Middle frontal gyrus (tissue), 1 donor: ENCODE measurements around the gene PCNX4.

Experiments used
- DNase-seq: peaks from one replicate; pipeline ENCODE4 v3.0.0-alpha.2; 2015; ENCODE audit warnings: low spot score; ENCODE audit errors: extremely low spot score

The PCNX4 gene

DNA sequence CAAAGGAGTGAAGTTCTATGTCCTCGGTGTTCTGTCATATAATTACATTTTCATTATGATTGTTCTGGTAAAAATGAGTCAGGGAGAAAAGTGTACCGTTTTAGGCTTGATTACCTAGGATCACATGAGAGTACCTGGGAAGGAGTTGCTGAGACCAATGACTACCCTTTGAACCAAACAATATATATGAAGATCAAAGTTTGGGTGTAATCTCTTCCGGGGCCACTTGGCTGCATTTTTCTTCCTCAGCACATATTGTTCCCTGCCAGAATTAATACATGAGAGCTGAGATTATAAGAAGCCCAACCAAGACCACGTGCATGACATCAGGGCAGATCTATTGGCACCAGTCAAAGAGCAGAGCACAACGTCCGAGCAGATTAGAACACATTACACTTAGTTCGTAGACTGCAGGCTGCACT, 114.5 kb downstream of the PCNX4 start:
- no peak for DNase-seq

DNA sequence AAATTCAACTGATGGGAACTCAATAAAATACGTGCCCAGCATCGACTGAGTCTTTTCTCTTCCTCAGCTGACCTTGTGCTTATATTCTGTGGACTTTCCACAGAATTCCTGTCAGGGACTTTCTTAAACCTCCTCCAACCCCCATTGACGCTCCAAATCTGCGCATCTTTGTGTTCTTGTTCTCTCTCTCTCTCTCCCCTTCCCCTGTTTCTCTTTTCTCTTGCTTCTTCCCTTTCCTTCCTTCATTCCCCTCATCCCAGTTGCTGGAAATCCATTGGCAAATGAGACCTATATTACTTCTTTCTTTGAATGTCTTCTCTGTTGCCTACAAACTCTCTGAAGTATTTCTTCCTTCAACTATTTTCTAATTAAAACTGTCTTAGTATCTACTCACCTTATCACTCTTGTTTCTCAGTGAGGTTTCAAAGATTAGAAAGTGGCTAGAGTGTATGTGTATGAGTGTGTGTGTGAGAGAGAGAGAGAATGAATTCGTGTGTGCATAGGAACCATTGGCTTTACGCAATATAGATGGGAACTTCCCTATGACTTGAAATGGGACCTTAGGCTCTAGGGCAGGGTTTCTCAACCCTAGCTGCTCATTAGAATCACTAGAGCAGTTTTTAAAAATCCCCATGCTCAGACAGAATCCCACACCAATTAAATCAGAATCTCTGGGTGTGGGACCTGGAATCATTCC, 115.3 kb downstream of the PCNX4 start:
- no peak for DNase-seq

DNA sequence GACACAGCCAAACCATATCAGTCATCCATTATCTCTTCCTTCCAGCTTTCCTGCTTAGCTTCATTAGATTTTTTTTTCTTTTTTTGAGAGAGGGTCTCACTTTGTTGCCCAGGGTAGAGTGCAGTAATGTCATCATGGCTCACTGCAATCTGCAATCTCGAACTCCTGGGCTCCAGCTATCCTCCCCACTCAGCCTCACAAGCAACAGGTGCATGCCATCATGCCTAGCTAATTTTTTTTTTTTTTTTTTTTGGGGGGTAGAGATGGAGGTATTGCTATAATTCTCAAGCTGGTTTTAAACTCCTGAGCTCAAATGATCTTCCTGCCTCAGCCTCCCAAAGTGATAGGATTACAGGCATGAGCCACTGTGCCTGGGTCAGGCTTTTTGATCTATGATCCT, 119.0 kb downstream of the PCNX4 start:
- no peak for DNase-seq

DNA sequence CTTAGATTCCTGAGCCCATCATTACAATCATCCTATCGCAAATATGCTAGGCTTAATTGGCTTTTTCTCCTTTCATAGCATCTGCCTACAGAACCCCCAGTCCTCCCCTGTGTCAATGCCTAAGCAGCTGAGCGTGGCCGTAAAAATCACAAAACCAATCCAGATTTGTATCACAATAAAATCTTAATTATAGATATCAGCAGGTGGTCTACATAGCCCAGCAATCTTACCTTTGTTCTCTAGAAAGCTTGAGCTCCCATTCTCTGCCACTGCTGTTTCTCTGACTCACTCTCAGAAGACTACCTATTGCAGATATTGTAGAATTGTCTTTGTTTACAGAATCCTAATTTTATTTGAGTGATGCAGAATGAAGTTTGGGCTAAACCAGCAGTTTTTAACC, 119.4 kb downstream of the PCNX4 start:
- DNase-seq: no peak

DNA sequence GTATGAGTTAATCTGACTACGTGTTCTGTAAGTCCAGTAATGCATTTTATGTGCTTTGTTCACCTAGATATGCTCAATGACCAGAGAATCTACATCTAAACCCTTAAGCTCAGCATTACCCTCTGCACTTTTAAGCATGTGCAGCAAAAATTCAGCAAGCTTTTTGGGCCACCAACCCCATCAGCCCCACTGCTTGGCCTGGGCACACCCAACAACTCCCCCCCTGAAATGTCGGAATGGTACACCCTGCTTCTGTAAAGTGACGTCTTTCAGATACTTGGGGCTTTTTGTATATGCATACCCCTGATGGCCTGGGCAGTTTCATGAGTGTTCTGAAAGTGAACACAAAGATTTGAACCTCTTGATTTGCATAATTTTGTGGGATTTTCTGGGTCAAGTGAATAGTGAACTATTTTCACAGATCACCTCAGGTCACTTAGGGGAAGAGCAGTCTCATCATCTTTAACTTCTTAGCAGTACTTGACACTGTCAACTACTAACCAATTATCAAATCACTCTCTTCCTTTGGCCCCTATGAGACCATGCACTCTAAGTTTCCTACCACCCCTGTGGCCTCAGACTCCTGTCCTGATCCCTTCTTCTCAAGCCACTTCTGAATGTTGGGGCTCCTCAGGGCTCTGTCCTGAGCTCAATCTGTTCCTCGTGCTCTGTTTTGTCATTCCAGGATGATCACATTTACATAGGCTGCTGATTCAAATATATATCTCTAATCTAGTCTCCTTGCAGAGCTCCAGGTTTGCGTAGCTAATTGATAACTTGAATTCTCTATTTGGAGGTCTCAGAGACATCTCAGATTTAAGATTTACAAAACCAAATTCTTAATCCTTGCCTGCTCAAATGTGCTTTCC, 121.0 kb downstream of the PCNX4 start:
- no peak for DNase-seq

DNA sequence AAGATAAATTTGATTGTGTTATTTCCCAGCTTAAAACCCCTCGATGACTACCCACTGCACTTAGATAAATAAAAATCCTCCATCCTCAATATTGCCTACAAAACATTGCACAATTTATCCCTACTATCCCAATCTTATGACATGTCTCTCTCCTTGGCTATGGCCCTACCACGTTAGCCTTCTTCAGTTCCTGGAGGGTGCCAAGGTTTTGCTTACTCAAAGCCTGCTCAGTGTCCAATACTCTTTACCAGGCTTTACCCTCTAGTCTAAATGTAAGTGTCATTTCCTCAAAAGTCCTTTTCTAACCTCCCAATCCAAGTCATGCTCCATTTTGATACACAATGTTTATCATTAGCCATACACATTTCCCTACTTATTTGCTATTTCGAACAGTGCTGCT, 122.3 kb downstream of the PCNX4 start:
- no peak for DNase-seq

DNA sequence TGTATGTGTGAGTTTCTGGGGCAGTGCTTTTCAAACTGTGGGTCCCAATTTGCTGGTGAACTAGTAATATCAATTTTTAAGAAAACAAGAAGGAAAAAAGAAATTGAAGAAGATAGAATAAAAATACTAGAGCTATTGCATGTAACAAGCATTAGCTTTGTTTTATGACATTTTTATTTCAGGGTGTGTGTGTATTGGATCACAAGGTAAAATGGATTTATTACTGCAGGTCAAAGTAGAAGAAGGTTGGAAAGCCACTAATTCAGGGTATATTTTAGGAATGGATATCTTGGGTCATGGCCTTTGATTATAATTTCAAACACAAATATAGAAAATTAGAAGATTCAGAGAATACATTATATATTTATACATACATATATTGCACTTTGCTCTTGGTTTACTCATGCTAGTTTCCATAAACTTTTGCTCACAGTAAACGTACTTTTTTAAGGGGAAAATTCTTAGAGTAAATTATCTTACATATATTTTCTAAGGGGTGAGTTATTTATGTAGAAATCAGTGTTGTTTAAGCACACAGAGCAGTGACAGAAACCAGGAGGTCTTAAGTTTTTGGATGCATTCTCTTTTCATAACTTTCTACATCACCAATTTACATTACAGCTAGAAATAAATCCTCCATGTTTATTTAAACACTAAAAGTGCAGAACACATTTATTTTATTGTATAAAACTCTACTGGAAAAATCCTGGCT, 122.8 kb downstream of the PCNX4 start:
- DNase-seq: no peak

DNA sequence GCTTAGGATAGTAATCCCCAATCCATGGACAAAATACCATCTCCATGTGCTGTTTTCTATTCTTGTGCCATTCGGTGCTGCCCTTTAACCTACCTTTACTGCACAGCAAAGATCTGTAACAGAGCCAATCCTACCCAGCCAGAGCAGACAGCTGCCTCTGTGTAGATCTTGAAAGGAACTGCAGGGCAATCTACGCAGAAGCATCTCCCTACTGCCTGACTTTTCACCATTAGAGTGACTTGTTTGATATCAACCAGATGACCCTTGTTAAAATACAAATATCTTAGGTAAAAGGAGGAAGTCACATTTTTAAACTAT, 123.4 kb downstream of the PCNX4 start:
- DNase-seq: no peak

DNA sequence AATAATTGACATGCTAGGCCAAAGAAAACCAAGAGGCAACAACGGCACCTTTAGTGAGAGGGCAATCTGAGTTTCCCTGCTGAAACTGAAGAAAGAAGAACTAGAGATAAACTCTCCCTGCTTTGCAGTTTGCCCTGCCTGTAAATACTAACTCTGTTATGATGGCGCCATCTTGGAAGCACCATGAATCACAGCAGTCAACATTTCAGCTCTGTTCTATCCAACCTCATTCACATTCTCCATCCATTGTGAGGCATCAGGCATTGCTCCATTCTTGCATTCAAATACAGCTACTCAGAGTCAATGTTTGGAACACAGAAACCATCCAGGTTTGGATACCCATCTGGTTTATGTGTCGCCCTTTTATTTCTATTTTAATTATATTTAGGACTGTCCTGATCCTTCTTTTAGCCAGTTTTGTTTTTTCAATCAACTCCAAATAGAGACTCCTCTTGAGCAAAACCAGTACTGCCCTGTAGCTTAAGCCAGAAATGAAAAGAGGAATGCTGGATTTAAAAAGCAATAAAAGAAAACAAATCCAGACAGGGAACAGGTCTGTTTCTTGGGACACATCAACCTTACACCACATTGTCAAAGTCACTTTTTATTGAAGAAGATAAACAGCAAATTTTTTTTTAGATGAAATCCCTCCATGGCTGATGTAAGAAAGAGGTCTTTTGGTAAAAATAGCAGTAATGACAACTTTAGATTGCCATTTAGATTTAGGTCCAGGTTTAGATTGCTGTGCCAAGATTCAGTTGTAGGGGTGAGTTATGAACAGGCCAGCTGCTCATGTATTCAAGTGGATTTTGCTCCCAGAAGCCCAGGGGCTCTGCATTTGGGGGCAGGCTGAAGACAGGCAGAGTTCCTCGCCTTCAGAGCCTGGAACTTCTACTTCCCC, 124.0 kb downstream of the PCNX4 start:
- DNase-seq: no peak

DNA sequence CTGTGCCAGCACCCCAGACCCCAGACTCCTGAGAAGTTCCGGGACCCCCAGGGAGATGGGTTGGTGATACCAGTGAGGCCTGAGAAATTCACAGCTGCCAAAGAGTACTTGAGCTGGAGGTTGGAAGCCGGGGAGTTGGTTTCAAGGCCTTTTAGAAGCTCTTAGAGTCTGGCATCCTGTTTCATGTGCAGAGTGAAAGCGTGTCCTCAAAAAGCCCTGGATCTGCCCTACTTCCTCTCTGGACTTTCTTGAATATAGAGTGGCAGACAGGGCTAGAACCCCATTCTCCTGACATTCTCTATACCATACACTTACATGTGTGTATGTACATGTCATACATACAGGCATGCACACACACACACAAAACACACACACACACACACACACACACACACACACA, 126.0 kb downstream of the PCNX4 start:
- DNase-seq: no peak
